NCI-H2196 (cell line): ENCODE results near the gene LSR.

Source experiments
- DNase-seq: peaks from one replicate; lab custom pipeline; 2025; ENCODE audit not compliant: unreplicated experiment; lab: John Stamatoyannopoulos, UW

The LSR gene

DNA sequence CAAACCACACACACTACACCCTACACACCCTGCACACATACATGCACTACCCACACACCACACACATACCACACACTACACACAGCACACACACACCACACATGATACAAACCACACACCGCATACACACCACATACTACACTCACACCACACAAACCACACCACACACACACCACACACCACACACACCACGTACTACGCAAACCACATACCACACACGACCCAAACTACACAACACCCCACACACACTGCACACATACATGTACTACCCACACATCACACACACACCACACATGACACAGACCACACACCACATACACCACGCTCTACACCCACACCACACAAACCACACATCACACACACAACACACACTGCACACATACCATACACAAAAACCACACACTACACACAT lies 49.8 kb downstream of the LSR start:
- no peak for DNase-seq

- DNase-seq: peak; percentile 59
These were observed 50.9 kb downstream of the LSR start for GRCh38 chr19:35299523-35300338.

DNA sequence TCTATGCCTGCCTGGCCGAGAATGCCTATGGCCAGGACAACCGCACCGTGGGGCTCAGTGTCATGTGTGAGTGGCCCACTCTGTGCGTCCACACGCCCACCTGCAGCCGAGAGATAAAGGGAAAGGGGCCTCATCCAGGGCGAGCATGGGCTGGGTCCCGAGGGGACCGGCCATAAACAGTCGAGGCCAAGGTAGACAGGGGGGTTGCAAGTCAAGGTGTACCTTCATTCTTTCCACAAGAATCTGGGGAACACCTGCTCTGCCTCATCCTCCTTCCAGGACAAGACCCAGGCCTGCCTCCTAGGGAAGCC lies 51.5 kb downstream of the LSR start:
- no peak for DNase-seq

DNA sequence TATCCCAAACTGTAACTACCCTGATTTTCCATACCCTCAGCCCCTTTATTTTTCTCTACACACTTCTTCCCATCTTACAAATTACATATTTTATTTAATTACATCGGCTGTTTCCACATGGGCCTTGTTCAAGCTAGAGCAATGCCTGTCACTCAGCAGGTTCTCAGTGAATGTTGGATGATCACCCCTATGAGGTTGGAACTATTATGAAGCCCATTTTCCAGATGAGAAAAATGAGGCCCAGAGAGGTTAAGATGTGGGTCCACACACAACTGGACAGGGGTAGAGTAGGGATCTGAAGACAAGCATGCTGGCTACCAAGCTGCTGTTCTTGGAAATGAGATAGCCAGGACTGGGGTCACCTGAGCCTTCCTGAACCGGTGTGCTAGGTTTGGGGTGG lies 53.2 kb downstream of the LSR start:
- no peak for DNase-seq

- DNase-seq: no peak
These were observed 53.6 kb downstream of the LSR start for GRCh38 chr19:35302446-35302845.

DNA sequence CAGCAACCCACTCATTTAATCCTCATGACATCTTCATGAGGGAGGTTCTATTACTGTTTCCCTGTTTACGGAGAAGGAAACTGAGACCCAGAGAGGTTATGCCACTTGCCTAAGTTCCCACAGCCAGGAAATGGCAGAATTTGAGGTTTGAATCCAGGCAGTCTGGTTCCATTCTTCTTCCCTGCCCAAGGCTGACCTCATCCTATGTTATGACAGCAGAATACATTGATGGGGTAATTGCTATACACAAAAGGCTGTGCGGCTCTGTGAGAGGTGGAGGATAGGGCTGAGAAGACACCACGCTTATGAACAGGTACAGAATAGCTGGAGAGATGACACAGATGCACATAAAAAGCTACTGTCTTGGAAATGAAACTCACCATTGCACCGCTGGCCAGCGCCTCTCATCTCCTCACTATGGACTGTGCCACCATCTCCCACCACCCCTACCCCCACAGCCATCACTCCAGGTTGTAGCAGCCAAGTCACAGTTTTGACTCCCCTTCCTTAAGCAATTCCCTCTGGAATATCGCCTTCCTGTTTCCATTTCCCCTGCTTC lies 54.6 kb downstream of the LSR start:
- DNase-seq: no peak

- DNase-seq: no peak
These were observed 55.2 kb downstream of the LSR start for GRCh38 chr19:35304036-35304435.

- no peak for DNase-seq
These were observed 56.4 kb downstream of the LSR start for GRCh38 chr19:35305181-35305580.

- no peak for DNase-seq
These were observed 57.9 kb downstream of the LSR start for GRCh38 chr19:35306473-35307246.

DNA sequence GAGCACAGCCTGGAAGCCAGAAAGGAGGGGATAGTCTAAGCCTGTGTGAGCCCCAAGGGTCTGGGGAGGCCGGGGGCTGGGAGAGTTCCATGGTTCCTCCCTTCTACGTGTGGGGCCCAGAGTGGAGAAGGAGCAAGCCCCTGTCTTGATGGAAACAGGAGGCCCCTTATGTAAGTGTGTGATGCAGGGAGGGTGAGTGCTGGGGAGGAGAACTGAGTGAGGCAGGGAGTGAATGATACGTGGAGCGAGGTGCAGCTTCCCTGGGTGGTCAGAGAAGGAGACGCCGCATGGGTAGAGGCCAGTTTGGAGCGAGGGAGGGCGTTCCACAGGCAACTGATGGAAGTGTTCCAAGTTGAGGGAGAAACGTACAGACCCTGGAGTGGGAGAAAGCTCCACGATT lies 59.1 kb downstream of the LSR start:
- DNase-seq: no peak

- no peak for DNase-seq
These were observed 60.1 kb downstream of the LSR start for GRCh38 chr19:35308910-35309309.

- no peak for DNase-seq
These were observed 60.9 kb downstream of the LSR start for GRCh38 chr19:35309481-35310279.

- DNase-seq: no peak
These were observed 61.5 kb downstream of the LSR start for GRCh38 chr19:35310331-35310730.

GRCh38 chr19:35310811-35311465 lies 62.1 kb downstream of the LSR start:
- no peak for DNase-seq

GRCh38 chr19:35311901-35312665 lies 63.3 kb downstream of the LSR start:
- DNase-seq: no peak

DNA sequence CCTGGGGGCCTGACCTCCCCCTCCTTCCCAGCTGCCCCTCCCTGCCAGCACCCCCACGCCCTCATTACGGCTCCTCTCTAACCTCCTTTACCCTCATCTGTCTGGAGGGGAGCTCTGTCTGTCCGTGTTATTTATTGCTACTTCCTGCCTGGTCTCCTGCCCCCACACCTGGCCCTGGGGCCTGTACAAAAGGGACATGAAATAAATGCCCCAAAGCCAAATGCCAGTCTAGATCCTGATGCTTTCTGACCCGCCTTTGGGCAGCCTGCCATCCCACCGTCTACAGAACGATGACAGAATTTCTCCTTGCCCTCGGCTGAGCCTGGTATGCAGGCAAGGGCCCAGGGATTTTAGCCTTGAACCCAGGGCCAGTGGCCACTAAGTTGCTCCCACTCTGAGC lies 64.8 kb downstream of the LSR start:
- no peak for DNase-seq

DNA sequence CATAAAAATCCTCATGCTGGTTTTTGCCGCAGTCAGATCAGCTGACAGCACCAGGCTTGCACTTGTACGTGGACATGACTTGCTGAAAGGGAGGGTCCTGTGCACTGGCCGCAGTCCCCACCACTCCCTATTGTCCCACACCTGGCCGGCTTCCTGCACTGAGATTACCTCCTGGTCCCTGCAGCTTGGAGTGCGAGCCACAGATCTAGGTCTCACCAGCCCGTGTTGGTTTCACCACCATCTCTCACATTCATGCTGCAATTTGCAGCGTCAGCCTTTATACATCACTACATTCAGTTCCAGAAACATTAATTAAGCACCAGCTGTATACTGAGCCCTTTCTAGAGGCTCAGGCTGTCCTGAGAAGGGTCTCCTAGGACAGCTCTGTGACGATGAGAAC lies 65.2 kb downstream of the LSR start:
- no peak for DNase-seq

DNA sequence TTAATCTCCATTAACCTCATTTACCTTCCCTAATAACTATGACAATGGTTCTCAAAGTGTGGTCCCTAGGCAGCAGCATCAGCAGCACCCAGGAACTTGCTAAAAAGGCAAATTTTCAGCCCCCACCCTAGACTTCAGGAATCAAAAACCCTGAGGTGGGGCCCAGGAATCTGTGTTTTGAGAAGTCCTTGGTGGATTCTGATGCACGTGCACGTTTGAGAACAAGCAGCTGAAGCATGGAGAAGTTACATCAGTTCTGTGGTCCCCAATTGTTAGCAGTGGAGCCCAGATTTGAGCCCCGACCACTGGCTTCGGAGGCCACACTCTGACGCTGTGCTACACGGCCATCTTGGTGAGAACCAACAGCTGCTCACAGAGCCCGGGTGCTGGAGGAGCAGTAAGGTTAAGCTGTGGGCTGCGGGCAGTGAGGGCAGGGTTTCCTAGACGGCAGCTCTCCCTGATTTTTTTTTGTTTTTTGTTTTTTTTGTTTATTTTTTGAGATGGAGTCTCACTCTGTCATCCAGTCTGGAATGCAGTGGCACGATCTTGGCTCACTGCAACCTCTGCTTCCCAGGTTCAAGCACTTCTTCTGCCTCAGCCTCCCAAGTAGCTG lies 66.2 kb downstream of the LSR start:
- no peak for DNase-seq

- DNase-seq: no peak
These were observed 67.1 kb downstream of the LSR start for GRCh38 chr19:35315883-35316282.

DNA sequence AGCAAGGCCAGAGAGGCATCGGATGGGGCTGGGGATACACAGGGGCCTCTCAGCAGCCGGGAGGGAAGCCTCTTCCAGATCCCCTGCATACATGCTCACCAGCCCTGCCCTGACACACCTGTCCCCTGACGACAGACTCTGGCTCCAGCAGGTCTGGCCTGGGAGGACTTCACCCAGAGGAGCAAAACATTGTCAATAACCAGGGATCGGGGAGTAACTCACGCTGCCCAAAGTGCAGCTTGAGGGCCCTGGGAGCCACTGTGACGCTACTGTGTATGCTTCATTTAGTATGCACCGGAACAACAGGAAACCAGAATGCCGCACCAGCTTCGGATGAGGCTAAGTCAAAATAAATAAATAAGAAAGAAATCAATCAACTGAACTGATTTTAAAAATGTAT lies 67.8 kb downstream of the LSR start:
- no peak for DNase-seq
